ENCODE measurements around the gene MRLN.
"Not testable (repeated sequence)": the region's sequence is repeated elsewhere in the genome, so short reads cannot be mapped to it uniquely, and the experiment has no call there.

Gene MRLN

GRCh38 chr10:59745163-59745650 lies 8.0 kb downstream of the MRLN start:
- DNase-seq (ENCODE audit: low spot score) = no peak

- DNase-seq (ENCODE audit: low spot score) = not testable (repeated sequence)
These were observed 8.5 kb downstream of the MRLN start for GRCh38 chr10:59744762-59745161.

- DNase-seq (ENCODE audit: low spot score) = not testable (repeated sequence)
These were observed 9.1 kb downstream of the MRLN start for GRCh38 chr10:59744156-59744555.

- DNase-seq (ENCODE audit: low spot score) = no peak
These were observed 11.7 kb downstream of the MRLN start for GRCh38 chr10:59741583-59741982.

GRCh38 chr10:59741048-59741447 lies 12.2 kb downstream of the MRLN start:
- no peak for DNase-seq (ENCODE audit: low spot score)

- no peak for DNase-seq (ENCODE audit: low spot score)
These were observed 16.5 kb downstream of the MRLN start for GRCh38 chr10:59736749-59737148.

- no peak for DNase-seq (ENCODE audit: low spot score)
These were observed 18.0 kb downstream of the MRLN start for GRCh38 chr10:59735296-59735695.

GRCh38 chr10:59734014-59734462 lies 19.2 kb downstream of the MRLN start:
- no peak for DNase-seq (ENCODE audit: low spot score)

- not testable (repeated sequence) for DNase-seq (ENCODE audit: low spot score)
These were observed 19.8 kb downstream of the MRLN start for GRCh38 chr10:59733321-59734013.

GRCh38 chr10:59732849-59733248 lies 20.4 kb downstream of the MRLN start:
- DNase-seq (ENCODE audit: low spot score) = not testable (repeated sequence)

- not testable (repeated sequence) for DNase-seq (ENCODE audit: low spot score)
These were observed 24.1 kb downstream of the MRLN start for GRCh38 chr10:59729167-59729566.

GRCh38 chr10:59724098-59724938 lies 28.9 kb downstream of the MRLN start:
- no peak for DNase-seq (ENCODE audit: low spot score)

GRCh38 chr10:59720377-59720776 lies 32.9 kb downstream of the MRLN start:
- no peak for DNase-seq (ENCODE audit: low spot score)

- DNase-seq (ENCODE audit: low spot score) = no peak
These were observed 33.9 kb downstream of the MRLN start for GRCh38 chr10:59719374-59719773.

- DNase-seq (ENCODE audit: low spot score) = no peak
These were observed 35.0 kb downstream of the MRLN start for GRCh38 chr10:59718257-59718656.

- no peak for DNase-seq (ENCODE audit: low spot score)
These were observed 39.9 kb downstream of the MRLN start for GRCh38 chr10:59713196-59713821.

GRCh38 chr10:59711871-59712494 lies 41.3 kb downstream of the MRLN start:
- DNase-seq (ENCODE audit: low spot score) = no peak

- peak; percentile 81 for DNase-seq (ENCODE audit: low spot score)
These were observed 43.7 kb downstream of the MRLN start, which contains the start of gene SLC16A9 for GRCh38 chr10:59709395-59710125. Gene SLC16A9, minus strand, starts transcription at chr10:59709850. Its CDS starts 25,559 bp downstream, at chr10:59684291.

GRCh38 chr10:59708816-59709394 lies 44.4 kb downstream of the MRLN start:
- DNase-seq (ENCODE audit: low spot score) = peak; percentile 19

GRCh38 chr10:59706851-59707797 lies 46.1 kb downstream of the MRLN start:
- DNase-seq (ENCODE audit: low spot score) = no peak
